HEK293 (cell line): ENCODE data around the gene SHROOM3.

Experiments
- CTCF ChIA-PET: fragments of 350-600 bp; formaldehyde crosslinking; extraction: SDS; loops from one replicate; lab custom pipeline; 2021; ENCODE audit warnings: antibody characterized with exemption; lab: Yijun Ruan, JAX
- POLR2A ChIA-PET: fragments of 300-600 bp; formaldehyde crosslinking; extraction: SDS; loops from one replicate; lab custom pipeline; 2020; ENCODE audit warnings: antibody characterized with exemption, inconsistent platforms; lab: Yijun Ruan, JAX
- H3K27ac ChIP-seq: fragments of 200-500 bp; sonication (Bioruptor generic); 2 replicates; pipeline ENCODE4 v1.5.1; 2014; ENCODE audit warnings: low read depth, low read length, control low read depth, inconsistent platforms; ENCODE audit errors: extremely low read depth
- H3K36me3 ChIP-seq, 2 experiments: fragments of 200-500 bp in 1 of 2; sonication (Bioruptor generic) in 1 of 2; 1 replicate in 1 of 2; 2 replicates in 1 of 2; pipeline ENCODE4 v1.5.1; 2014 to 2017; ENCODE audit warnings: inconsistent platforms in 2 of 2, low read length in 2 of 2; ENCODE audit not compliant: control insufficient read depth in 2 of 2, insufficient read depth in 1 of 2
- H3K4me1 ChIP-seq: fragments of 200-500 bp; sonication (Bioruptor generic); 2 replicates; pipeline ENCODE4 v1.5.1; 2014; ENCODE audit warnings: mild to moderate bottlenecking, low read length, inconsistent platforms; ENCODE audit not compliant: control insufficient read depth, insufficient read depth
- H3K4me3 ChIP-seq: 2 replicates; pipeline ENCODE4 v1.5.1; 2011; ENCODE audit warnings: low read depth, mild to moderate bottlenecking, control low read depth, low read length, moderate library complexity
- H3K9me3 ChIP-seq: fragments of 200-500 bp; sonication (Bioruptor generic); 2 replicates; pipeline ENCODE4 v1.5.1; 2014; ENCODE audit warnings: low read depth, low read length, inconsistent platforms; ENCODE audit not compliant: control insufficient read depth, insufficient read depth
- BCL11B ChIP-seq: fragments of 450-650 bp; formaldehyde crosslinking; IDR thresholded peaks from 2 replicates; pipeline ENCODE4 v1.5.1; 2016; ENCODE audit warnings: low read depth, missing biosample characterization, missing genetic modification characterization
- MZF1 ChIP-seq: fragments of 450-650 bp; formaldehyde crosslinking; IDR thresholded peaks from 2 replicates; pipeline ENCODE4 v1.5.1; 2017; ENCODE audit warnings: missing biosample characterization, missing genetic modification characterization, borderline replicate concordance
- TRIM28 ChIP-seq: IDR thresholded peaks from 2 replicates; pipeline ENCODE4 v1.6.1; 2011; ENCODE audit warnings: low read length, control low read depth, borderline replicate concordance
- ZFHX2 ChIP-seq: fragments of 450-650 bp; formaldehyde crosslinking; conservative IDR thresholded peaks from 2 replicates; pipeline ENCODE4 v1.5.1; 2016; ENCODE audit warnings: missing biosample characterization, missing genetic modification characterization
- ZNF624 ChIP-seq: fragments of 450-650 bp; formaldehyde crosslinking; IDR thresholded peaks from 2 replicates; pipeline ENCODE4 v1.5.1; 2017; ENCODE audit warnings: missing biosample characterization, missing genetic modification characterization

SHROOM3 gene

DNA sequence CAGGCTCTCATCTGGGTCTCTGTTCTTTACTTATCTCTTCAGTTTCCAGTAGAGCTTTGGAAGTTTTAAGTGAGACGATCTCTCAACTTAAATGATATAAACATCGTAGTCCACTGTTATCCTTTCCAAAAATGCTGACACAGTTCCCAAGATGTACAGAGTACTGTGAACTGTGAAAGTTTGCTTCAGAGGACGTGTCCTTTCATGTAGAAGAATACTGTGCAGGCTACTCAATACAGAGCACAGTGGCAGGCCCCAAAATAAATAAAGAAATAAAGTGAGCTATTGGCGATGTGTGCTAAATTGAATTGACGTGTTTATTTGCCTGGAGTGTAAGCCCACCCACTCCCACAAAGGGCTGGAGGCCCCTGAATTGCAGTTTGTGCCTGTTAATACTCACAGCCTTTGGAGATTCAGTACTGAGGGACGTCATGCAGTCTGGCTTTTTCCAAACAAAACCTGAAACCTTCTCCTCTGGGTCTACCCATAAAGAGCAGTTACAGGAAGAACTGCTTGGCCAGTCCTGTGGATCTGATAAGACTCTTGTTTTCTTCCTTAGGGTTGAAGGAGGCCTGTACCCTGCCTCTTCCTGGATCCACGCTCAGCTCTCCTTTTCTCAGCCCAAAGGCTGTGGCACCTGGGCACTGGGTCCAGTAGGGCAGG, 396.8 kb downstream of the SHROOM3 start:
- POLR2A ChIA-PET = interaction anchor here (1.9 kb wide), 1 partner anchor 118 kb away, joined by 4 read pairs; the partner anchor contains the start of gene SEPTIN11
- no peak for TF ChIP-seq ZNF624 (tag by site-specific recombination)
- TF ChIP-seq TRIM28 = peak; percentile 42; the same call in 1 of the 2 replicates
- no peak for TF ChIP-seq MZF1 (tag by site-specific recombination)
- no peak for TF ChIP-seq BCL11B (tag by site-specific recombination)
- 0 out of 2 replicates have a peak, but pooled peaks have one; percentile 16 for TF ChIP-seq ZFHX2 (tag by site-specific recombination)
- H3K9me3 ChIP-seq = no peaks in the 10 kb centered on the region
- peak overlapping the region; percentile 59 for H3K27ac ChIP-seq
- H3K4me1 ChIP-seq = peaks cover 10% of the 10 kb centered on the region
- CTCF ChIA-PET = interaction anchor here (0.5 to 1.3 kb wide), 3 partner anchors 74 to 448 kb away, joined by 3 read pairs; no protein-coding TSS in a partner anchor
- no peak overlapping the region for H3K4me3 ChIP-seq
- H3K36me3 ChIP-seq = no peaks in the 10 kb centered on the region
